HG03432 (cell line): ENCODE data around the gene ANXA8L1.
"Not testable (repeated sequence)": the region's sequence is repeated elsewhere in the genome, so short reads cannot be mapped to it uniquely, and the experiment has no call there.

Experiments used
- ATAC-seq: cut with Tn5 transposase; IDR thresholded peaks from one replicate; pipeline ENCODE4 v1.9.1; 2021; ENCODE audit warnings: mild to moderate bottlenecking, moderate library complexity; ENCODE audit not compliant: unreplicated experiment

Gene ANXA8L1

DNA sequence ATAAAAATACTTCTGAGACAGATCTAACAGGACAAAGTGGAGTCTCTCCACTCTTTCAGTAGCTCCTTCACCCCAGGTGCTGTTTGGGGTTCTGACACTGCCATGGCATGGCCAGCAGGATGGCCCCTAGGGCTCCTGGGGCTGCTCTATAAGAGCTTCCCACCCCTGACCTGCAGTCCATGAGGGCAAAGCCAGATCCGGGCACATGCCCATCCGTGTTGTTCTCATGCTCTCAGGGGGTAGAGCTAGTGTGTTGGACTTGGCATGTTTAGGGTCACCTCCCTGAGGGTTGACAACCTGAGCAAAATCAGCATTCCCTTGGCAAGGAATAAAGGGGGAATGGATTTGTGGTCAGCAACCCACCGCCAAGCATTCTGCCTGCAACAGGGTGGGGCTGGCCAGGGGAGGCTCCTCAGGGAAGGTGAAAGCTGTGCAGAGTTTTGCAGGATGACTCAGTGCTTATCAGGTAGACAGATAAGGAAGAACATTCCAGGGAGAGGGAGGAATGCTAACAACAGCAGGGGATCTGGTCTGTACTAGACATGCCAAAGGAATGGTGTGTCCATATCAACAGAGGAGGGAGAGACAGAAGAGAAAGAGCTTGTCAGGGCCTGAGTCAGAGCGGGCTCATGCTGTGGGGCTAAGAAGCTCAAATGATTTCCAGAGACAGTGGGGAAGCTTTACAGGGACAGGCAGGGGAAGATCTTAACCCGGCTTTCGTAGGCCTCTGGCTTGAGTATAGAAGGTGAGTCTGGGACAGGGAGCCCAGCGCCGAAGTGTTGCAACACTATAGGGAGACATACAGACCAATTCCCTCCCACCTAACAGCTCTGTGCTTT, 21.1 kb downstream of the ANXA8L1 start:
- not testable (repeated sequence) for ATAC-seq

DNA sequence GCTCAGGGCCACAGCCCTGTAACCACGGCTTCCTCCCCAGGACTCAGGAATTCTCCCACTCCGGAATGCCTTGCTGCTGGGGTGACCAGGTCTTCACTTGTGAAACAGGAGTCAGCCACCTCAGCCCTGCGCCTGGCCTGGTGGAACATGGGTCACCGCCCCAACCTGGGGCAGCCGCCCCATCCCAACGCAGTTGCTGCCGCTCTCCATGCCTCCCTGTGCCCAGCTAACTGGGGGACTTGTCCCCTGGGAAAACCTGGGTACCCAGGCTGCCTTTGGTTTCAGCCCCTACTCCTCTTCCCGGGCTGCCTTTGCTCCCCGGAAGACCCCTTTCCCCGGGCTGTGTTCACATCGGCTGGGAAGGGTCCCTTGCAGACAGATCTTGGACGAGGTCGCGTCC, 22.2 kb downstream of the ANXA8L1 start:
- ATAC-seq = not testable (repeated sequence)

DNA sequence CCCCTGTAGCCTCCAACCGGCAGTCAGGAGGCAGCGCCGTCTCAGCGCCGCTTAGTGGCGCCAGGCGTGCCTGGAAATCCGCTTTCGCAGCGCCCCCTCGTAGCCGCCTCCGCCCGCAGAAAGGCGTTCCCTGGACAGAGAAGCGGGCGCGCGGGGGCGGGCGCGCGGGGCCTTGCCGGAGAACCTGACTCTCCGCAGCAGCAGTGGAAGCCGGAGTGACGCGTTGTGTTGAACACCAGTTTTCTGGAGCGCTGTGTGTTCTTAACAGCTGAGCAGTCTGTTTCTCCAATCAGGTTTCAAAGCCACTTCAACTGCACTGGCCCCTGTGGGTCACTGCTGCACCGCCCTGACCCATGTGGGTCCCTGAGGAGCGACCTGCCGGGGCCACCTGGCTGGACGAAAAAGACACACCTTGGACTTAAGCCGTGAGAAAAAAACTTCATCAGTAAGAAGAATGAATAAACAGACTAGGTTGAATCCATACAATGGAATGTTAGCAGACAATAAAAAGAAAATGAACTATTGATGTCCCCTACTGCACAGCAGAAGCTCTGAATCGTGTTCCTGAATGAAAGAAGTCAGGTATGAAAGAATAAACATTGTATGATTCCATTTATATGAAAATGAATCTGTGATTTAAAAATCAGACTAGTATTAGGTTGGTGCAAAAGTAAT, 22.8 kb downstream of the ANXA8L1 start:
- peak; percentile 39 for ATAC-seq

DNA sequence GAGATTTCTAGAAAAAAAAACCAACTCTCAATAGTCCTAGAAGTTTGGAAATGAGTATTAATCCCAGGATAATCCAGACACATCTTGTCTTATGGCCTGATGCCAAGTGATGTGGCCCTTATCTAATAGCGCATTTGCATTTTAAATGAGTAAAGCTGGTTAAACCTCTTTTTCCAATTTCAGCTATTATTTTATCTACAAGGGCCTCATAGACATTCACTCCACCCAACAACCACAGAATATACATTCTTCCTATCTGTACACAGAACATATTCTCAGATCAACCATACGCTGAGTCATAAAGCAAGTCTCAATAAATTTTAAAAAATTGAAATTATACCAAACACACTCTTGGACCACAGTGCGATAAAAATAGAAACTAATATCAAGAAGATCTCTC, 34.0 kb downstream of the ANXA8L1 start:
- not testable (repeated sequence) for ATAC-seq

DNA sequence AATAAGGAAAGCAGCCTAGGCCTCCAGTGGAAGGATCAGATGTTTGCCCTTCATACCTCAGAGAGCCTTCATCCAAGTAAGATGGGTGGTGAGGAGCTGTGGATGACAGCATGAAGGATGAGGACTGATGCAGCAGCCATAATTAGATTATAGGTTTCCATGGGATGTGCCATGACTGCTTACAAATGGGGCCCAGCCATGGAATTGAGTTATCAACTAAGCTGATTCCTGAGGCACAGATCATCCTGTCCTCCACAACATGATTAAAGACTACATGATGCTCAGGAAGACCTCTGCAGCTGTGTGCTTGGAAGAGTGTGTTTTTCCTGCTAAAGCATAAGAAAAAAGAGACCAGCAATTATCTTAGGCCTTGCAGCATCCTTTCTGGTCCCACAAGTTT, 35.5 kb downstream of the ANXA8L1 start:
- ATAC-seq = not testable (repeated sequence)

DNA sequence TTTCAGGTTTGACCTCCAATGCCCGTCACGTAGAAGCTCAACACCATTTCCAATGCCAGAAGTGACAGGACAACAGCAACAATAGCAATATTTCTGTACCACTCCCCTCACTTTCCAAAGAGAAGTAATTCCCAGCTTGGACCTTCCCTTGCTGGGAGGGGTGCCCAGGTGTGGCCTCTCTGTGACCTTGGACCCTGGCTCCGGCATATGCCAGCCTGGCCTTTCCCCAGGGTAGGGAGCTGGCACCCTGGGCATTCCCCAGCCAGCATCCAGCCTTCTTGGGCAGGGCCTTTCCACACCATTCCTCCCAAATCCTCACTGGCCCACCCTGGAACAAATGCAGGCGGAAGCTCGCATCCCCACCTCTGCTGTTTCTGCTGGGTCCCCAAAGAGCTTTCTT, 37.1 kb downstream of the ANXA8L1 start:
- not testable (repeated sequence) for ATAC-seq

DNA sequence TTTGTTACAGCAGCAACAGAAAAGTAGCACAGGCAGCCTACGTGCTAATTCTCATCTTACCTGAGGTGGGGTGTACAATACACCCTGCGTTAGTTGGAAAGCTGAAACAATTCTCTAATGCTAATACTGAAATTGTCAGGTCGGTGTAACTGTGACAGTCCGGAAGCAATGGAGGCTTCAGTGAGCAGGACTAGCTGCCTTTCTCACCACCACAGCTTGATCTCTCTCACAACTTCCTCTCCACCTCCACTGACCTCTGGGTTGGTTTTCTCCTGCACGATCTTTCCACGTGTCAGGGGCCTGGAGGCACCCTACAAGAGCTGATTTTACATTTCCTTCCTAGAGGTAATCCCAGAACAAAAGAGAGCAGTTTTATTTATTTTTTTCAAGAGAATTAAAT, 39.7 kb downstream of the ANXA8L1 start:
- not testable (repeated sequence) for ATAC-seq

DNA sequence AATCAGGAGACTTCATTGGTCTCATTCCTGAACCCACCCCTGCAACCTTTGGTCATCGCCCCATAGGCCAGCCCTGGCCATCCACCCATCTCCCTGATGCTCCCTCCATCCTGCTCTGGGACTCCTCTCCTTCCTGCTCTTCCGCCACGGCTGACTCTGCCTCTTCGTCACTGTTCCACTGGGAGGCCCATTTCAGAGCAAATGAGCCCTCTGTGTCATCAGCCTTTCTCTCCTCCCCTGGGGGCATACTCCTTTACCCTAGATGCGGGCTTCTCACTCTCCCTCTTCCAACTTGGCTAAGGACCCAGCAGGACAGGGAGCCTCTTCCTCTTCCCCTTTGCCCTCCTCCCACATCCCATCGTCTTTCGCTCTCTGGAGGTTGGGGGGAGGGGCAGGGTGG, 42.7 kb downstream of the ANXA8L1 start:
- ATAC-seq = not testable (repeated sequence)

DNA sequence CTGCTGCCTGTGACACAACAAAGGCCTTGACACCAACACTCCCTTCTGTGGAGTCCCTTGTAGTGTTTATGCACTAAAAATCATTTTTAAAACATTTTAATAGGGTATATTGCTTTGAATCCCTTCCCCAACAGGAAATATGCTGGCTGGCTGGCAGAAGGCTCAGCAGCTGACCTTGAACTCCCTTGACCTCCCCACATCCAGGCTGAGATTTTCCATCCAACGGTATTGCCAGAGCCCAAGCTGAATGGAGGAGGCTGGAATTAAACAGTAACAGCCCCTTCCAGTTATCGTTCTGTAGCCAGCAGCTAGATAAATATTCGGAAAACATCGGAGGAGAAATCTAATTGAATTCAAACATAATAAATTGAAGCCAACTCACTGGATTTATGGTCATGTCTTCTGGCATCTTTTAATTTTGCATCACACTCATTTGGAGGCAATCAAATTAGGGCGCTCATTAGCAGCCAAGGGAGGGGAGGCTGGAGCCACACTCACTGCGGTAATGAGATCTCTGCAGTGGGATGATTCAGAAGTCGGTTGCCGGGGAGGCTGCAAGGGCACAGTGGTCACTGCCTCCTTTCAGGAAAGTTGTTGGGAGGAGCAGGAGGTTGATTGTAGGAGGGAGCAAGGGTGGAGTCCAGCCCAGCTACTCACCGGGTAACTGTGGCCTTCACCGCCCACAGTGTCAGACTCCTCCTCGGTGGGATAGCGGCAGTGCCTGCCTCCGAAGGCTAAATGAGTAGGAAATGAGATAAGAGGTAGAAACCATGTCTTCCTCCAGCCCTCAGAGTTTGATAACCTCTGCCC, 44.2 kb downstream of the ANXA8L1 start:
- not testable (repeated sequence) for ATAC-seq

DNA sequence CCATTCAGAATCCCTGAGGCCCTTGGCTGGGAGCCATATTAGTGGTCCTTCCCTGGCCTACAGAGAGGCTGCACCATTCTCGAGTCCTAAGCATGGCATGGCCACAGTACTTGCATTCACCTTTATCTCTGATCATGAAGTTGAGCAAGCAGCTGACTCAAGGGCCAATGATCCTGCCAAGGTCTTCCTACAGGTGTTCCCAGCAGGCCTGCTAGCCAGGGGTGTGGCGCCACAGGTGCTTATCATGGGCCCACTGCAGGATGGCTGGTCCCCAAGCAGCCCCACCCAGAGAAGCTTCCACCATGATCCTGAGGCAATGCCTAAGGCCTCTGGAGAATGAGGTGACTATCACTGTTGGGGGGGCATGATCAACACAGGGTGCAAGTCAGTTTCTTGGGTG, 48.0 kb downstream of the ANXA8L1 start:
- ATAC-seq = not testable (repeated sequence)

DNA sequence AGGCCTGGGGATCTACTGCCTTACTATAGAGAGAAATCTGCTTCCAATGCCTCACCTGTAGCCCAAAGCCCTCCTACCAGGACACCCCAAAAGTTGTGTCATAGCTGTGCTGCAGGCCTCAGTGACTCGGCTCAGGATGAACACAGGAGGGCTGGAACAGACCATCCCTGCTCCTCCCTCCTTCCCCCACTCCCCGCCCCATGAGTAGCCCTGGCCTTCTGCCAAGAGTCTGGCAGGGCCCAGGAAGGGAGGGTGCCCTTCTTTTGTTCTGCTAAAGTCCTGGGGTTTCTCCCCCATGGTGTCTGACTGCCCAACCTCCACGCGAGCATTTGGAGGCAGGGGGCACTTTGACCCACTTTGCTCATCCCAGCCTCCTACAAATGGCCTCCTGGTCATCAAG, 65.4 kb downstream of the ANXA8L1 start:
- ATAC-seq = not testable (repeated sequence)
